Endodermal cell (in vitro differentiated cells): ENCODE data around the gene SRRD. TPM values are rescaled to one million over a fixed set of nuclear protein-coding genes. Genes with fewer than 3 reads are reported as not detected.

Experiments used
- DNase-seq: peaks from one replicate; pipeline ENCODE4 v3.0.0-alpha.2; 2017
- H3K27ac ChIP-seq: 2 replicates; pipeline ENCODE4 v1.5.1; 2013; ENCODE audit warnings: mild to moderate bottlenecking, low read depth, low read length, moderate library complexity
- H3K27me3 ChIP-seq: 2 replicates; pipeline ENCODE4 v1.6.1; 2013; ENCODE audit warnings: mild to moderate bottlenecking, low read length, moderate library complexity; ENCODE audit not compliant: insufficient read depth, control insufficient read depth, poor library complexity, severe bottlenecking
- H3K36me3 ChIP-seq: 2 replicates; pipeline ENCODE4 v1.7.0; 2013; ENCODE audit warnings: mild to moderate bottlenecking, low read length, moderate library complexity; ENCODE audit not compliant: control insufficient read depth, insufficient read depth
- H3K4me1 ChIP-seq: one replicate; pipeline ENCODE4 v1.7.0; 2013; ENCODE audit warnings: low read length; ENCODE audit not compliant: control insufficient read depth, insufficient read depth
- H3K4me3 ChIP-seq: 2 replicates; pipeline ENCODE4 v1.5.1; 2013; ENCODE audit warnings: mild to moderate bottlenecking, low read length, moderate library complexity
- H3K9ac ChIP-seq: 2 replicates; pipeline ENCODE4 v1.6.1; 2013; ENCODE audit warnings: mild to moderate bottlenecking, low read length, moderate library complexity; ENCODE audit not compliant: poor library complexity, severe bottlenecking; ENCODE audit errors: extremely low read depth
- H3K9me3 ChIP-seq: 2 replicates; pipeline ENCODE4 v1.6.1; 2013; ENCODE audit warnings: mild to moderate bottlenecking, low read length, moderate library complexity; ENCODE audit not compliant: control insufficient read depth
- H3K27ac Mint-ChIP-seq: 2 replicates; pipeline ENCODE4 v1.8.0; 2020; ENCODE audit warnings: mixed read lengths
- H3K27me3 Mint-ChIP-seq: 2 replicates; pipeline ENCODE4 v1.8.0; 2021; ENCODE audit warnings: mild to moderate bottlenecking, mixed read lengths; ENCODE audit not compliant: insufficient read depth
- H3K36me3 Mint-ChIP-seq: 2 replicates; pipeline ENCODE4 v1.8.0; 2020; ENCODE audit warnings: low read depth, mixed read lengths
- H3K4me1 Mint-ChIP-seq: 2 replicates; pipeline ENCODE4 v1.8.0; 2020; ENCODE audit warnings: mixed read lengths
- H3K4me3 Mint-ChIP-seq: 2 replicates; pipeline ENCODE4 v1.8.0; 2020; ENCODE audit warnings: mild to moderate bottlenecking, moderate library complexity, mixed read lengths
- H3K9me3 Mint-ChIP-seq: 2 replicates; pipeline ENCODE4 v1.8.0; 2020; ENCODE audit warnings: mild to moderate bottlenecking, mixed read lengths
- CTCF ChIP-seq: fragments of 200-600 bp; sonication (generic); conservative IDR thresholded peaks from 2 replicates; pipeline ENCODE4 v1.5.0; 2021; ENCODE audit warnings: antibody characterized with exemption, mild to moderate bottlenecking
- WGBS, 2 experiments: methylation state at CpG; one replicate each; pipeline versions ENCODE4 v1.1.5 to v1.1.7; 2013; ENCODE audit warnings: missing lambda C conversion rate in 2 of 2, mixed read lengths in 1 of 2; ENCODE audit not compliant: insufficient coverage in 1 of 2, insufficient read length in 1 of 2; 5-methylcytosine and 5-hydroxymethylcytosine counted together
- total RNA-seq, 2 donors: library from RNA; stranded (reverse); fragmentation: NEBNext Ultra II Directional in 1 of 2; extraction: Animal tissue kit (Norgen Biotek cat#: 25700) in 1 of 2; gene quantifications; 2 replicates in 1 of 2; 3 replicates in 1 of 2; pipeline ENCODE4 v1.2.1, GENCODE V29; 2021

SRRD gene
- total RNA-seq, 2 donors from 2014 or later = 27.4 to 30.0 TPM

- no peak for DNase-seq
- Histone ChIP-seq H3K27me3 (no peaks in the 10 kb centered on the region), H3K36me3 (peaks cover 36% of the 10 kb centered on the region), H3K4me1 (no peaks in the 10 kb centered on the region), H3K9ac (no peak overlapping the region), H3K4me3 (peak overlapping the region; percentile 35), H3K9me3 (no peaks in the 10 kb centered on the region), H3K27ac (no peak overlapping the region)
- Mint-ChIP-seq H3K27ac (peak overlapping the region; percentile 2), H3K27me3 (no peaks in the 10 kb centered on the region), H3K4me1 (peaks cover 34% of the 10 kb centered on the region), H3K36me3 (peaks cover 35% of the 10 kb centered on the region), H3K4me3 (peak overlapping the region; percentile 0), H3K9me3 (no peaks in the 10 kb centered on the region)
- no peak for TF ChIP-seq CTCF
- WGBS, 2 experiments = 91 to 95% methylated on average over 6 to 11 of the region's 12 CpGs
Measured at GRCh38 chr22:26479043-26479791, 4.5 kb upstream of the SRRD start.

DNA sequence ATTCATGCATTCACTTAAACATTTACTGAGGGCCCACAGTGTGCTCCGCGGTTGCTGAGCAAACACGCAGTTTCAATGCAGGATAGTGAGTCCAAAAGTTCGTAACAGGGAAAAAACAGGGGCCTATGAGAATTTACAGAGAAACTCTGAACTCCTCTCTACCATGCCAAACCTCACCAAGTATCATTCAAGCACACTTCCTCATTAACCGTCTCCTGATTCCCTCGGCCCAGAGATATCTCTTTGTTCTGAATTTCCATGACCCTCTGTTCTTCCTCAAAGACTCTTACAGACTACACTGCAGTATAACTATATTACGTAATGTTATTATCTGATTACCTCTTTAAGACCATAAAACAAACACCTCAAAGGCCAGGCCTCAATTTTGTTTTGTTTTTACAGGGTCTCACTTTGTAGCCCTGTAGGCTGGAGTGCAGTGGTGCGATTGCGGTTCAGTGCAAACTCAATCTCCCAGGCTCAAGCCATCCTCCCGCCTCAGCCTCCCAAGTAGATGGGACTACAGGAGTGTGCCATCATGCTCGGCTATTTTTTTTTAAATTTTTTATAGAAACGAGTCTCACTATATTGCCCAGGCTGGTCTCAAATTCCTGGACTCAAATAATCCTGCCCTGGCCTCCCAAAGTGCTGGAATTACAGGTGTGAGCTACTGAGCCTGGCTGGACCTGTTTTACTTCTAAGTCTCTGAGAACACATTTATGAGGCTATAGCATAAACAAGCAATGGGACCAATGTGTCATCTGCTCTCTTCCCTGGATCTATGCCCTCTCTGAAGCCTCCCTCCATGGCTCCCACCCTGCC, 3.7 kb upstream of the SRRD start:
- WGBS, 2 experiments = 91% methylated on average over 8 to 12 of the region's 12 CpGs
- H3K27ac Mint-ChIP-seq = peak overlapping the region; percentile 2
- Histone ChIP-seq H3K27me3 (no peaks in the 10 kb centered on the region), H3K9me3 (no peaks in the 10 kb centered on the region), H3K4me3 (peak overlapping the region; percentile 50), H3K36me3 (peaks cover 28% of the 10 kb centered on the region), H3K4me1 (no peaks in the 10 kb centered on the region), H3K27ac (no peak overlapping the region), H3K9ac (no peak overlapping the region)
- no peaks in the 10 kb centered on the region for H3K9me3 Mint-ChIP-seq
- DNase-seq = no peak
- peak overlapping the region; percentile 0 for H3K4me3 Mint-ChIP-seq
- H3K4me1 Mint-ChIP-seq = peaks cover 34% of the 10 kb centered on the region
- H3K36me3 Mint-ChIP-seq = peaks cover 30% of the 10 kb centered on the region
- peak; percentile 21 for TF ChIP-seq CTCF
- no peaks in the 10 kb centered on the region for H3K27me3 Mint-ChIP-seq

DNA sequence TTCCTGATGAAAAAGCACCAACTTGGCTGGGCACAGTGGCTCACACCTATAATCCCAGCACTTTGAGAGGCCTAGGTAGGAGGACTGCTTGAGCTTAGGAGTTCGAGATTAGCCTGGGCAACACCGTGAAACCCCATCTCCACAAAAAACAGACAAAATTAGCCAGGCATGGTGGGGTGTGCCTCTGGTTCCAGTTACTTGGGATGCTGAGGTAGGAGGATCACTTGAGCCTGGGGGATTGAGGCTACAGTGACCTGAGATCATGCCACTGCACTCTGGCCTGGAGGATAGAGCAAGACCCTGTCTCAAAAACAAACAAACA, 3.1 kb upstream of the SRRD start:
- no peak overlapping the region for H3K27ac Mint-ChIP-seq
- peaks cover 37% of the 10 kb centered on the region for H3K4me1 Mint-ChIP-seq

More for the DNA sequence above, 3.1 kb upstream of the SRRD start:
- Histone ChIP-seq H3K9me3 (no peaks in the 10 kb centered on the region), H3K9ac (no peak overlapping the region), H3K4me1 (peaks cover 3% of the 10 kb centered on the region), H3K27ac (no peak overlapping the region), H3K36me3 (peaks cover 26% of the 10 kb centered on the region), H3K27me3 (no peaks in the 10 kb centered on the region), H3K4me3 (peak overlapping the region; percentile 50)
- no peak for DNase-seq
- no peak for TF ChIP-seq CTCF
- Mint-ChIP-seq H3K36me3 (peaks cover 29% of the 10 kb centered on the region), H3K4me3 (no peak overlapping the region), H3K27me3 (no peaks in the 10 kb centered on the region), H3K9me3 (no peaks in the 10 kb centered on the region)
- 100% methylated on average over 2 of the region's 2 CpGs; no CpG with 5 or more reads in 1 of the 2 experiments for WGBS, 2 experiments
